Stimulated activated CD4-positive, alpha-beta T cell treated with anti-CD3 and anti-CD28 coated beads, Interleukin-2, amount 100 ng/mL, for 24 hours (primary cell): ENCODE measurements around the gene CHKA.

ENCODE experiments used
- DNase-seq, 2 donors: peaks; one replicate each; pipeline ENCODE4 v3.0.0-alpha.2; 2020

The CHKA gene

DNA sequence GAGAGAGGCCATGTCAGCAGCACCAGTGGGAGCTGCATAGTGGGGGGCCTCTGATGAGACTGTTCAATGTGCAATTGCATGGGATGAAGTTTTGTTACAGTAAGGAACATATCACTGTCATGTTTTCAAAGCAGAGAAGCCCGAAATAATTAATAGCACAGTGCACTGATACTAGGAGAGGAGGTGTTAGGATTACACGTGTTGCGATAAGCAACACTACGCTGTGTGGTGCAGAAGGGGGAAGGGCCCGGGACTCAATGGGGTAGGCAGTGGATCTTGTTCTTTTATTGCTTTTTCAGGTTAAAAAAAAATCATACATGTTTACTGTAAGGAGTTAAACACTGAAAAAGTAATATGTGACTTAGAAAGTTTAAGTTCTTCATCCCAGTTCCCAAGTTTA lies 53.2 kb downstream of the CHKA start:
- no peak for DNase-seq

DNA sequence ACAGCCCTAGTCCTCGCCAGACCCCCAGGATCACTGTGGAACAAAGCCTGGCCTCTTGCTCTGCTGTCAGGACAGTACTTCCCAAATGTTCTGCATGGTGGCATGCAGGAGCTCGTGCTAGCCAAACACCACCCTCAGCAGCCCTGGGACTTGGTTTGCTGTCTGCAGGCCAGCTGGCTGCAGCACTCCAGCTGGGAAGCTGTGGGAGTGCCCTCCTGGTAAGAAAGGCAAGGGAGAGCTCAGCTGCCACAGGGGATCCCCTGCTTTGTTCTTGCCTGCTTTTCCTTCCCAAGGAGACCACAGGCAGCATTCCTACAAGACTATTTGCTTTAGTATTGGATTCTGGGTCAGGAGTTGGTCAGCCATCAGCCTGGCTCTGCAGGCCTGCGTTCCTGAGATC lies 54.4 kb downstream of the CHKA start:
- DNase-seq = no peak

DNA sequence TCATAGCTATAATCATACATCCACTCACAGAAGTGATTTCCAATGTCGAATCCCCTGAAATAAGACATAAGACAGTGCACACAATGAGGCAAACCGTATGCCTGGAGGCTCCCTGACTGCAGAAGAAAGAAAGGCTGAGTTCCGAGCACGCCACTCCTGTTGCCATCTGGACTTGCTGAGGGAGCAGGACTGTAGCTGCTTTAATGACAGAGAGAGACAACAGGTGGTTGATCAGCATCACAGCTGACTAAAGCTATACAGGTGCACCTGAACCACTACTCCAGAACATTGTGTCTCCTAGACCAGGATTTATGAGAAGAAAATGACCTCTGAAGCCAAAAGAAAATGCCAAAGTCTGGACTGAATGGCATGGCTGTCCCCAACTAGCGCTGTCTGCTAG lies 55.3 kb downstream of the CHKA start:
- no peak for DNase-seq

DNA sequence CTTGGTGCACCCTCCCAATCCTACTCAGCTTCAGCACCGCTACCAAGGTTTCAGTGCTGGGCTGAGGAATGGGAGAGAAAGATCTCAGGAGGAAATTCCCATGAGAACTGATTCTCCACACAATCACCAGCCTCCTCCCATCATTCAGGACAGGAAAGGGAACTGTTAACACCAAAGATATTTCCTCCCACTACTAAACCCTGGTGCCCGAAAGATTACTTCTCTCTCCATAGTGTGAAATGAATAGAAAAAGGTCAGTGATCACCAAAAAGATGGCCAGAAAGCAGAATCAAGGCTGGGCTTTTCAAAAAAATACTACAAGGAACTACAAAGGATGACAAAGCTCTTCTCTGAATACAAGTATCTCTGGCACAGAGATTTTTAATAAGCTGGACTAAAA lies 56.3 kb downstream of the CHKA start:
- DNase-seq = no peak

DNA sequence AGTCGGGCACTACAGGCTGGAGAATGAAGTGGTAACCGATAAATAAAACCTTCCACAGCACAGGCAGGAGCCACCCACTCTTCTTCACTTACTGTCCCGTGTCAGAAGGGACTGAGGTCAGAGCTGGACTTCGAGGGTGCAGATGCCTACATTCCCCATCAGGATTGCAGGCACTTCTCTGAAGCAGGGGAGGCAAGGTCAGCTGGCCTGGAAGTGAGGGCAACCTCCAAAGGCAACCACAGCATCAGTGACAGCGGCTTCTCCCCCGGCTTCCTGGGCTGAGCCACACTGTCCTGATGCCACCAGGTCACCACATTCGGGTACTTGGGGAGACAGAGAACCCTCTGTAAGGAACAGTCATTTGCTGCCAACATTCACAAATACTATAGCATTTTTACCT lies 59.7 kb downstream of the CHKA start:
- DNase-seq = no peak

DNA sequence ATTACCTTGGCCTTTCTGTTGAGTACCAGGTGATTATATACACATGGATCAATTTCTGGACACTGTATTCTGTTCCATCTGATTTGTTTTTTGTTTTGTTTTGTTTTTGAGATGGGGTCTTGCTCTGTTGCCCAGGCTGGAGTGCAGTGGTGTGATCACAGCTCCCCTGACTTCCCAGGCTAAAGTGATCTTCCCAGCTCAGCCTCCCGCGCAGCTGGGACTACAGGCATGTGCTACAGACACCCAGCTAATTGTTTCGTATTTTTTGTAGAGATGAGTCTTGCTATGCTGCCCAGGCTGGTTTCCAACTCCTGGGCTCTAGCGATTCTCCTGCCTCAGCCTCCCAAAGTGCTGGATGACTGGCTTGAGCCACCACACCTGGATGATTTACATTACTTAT lies 63.4 kb downstream of the CHKA start:
- no peak for DNase-seq

DNA sequence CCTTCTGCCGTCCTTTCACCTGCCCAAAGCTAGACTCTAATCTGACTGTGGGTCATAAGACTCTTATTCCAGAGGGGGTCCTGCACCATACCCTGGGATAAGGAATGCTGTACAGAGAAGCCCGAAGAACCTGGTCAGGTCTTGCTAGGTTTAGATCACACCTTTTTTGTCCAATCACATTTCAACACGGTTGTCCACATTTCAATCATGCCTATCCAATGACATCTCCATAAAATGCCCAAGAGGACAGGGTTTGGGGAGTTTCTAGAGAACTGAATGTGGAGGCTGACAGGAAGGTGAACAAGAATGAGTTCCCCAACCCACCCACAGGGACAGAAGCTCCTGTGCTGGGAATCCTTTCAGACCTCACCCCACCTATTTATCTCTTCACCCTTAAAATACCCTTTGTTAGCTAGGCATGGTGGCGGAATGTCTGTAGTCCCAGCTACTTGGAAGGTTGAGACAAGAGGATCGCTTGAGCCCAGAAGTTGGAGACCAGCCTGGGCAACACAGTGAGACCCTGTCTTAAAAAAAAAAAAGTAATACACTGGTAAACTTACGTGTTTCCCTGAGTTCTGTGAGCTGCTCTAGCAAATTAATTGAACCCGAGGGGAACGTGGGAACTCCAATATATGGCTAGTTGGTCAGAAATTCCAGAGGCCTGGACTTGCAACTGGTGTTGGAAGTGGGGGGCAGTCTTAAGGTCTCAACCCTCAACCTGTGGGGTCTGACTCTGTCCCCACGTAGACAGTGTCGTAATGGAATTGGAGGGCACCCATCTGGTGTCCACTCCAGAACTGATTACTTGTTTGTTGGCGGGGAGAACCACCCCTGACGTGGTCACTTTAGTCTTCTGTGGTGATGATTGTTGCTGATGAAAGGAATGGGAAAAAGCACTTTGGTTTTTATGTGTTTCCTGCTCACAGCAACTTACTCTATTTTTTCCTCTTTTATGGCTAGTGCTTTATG lies 64.6 kb downstream of the CHKA start:
- no peak for DNase-seq

DNA sequence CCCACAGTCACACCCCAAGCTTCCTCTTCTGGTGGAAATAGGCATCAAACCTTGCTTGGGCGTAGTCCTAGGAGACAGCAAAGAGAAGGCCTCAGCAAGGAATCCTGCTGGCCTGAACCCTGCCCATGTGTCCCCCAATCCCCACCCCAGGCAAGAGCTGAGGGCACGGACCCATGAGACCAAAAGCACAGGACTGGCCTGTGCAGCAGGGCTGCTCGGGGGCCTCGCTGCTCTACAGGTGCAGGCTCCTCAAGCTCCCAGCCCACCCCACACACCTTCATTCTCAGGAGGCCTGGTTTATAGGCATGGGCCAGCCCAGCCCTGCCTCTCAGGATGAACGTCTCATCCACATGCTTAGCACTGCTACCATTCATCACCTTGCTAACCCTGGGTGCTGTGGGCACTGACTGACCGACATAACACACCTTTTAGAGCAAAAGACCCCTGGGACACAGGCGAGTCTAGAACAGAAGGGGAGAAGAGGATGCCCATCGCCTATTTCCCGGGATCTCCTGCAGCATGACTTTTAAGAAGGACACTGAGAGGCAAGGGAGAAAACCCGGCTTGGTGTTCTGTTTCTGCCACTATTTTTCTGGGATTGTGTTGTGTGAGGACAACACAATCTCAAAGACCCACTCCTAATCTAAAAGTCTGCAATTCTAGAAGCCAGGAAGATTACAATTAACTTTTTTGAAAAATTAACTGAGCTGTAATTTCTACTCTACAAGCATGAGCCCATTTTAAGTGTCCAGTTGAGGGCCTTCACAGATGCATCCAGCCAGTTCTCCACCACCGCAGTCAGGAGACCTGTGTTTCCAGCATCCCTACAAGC lies 67.0 kb downstream of the CHKA start:
- no peak for DNase-seq

DNA sequence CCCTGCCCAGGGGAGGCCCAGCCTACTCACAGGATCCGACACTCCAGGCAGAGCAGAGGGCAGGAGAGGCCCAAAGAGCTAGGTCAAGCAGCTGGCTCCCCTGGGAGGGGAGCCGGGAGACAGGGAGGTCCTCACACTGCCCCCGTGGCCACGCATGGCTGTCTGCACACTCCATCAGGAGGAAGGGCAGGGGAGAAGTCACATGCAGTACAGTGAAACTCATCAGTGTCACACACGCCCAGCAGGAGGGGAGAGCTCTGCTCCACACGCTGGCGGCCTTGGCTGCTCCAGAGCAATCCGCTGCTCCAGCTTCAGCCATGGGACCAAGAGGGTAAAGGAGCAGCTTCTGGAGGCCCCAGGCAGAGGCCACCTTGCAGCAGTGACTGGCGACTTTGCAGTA lies 68.1 kb downstream of the CHKA start:
- DNase-seq = no peak

DNA sequence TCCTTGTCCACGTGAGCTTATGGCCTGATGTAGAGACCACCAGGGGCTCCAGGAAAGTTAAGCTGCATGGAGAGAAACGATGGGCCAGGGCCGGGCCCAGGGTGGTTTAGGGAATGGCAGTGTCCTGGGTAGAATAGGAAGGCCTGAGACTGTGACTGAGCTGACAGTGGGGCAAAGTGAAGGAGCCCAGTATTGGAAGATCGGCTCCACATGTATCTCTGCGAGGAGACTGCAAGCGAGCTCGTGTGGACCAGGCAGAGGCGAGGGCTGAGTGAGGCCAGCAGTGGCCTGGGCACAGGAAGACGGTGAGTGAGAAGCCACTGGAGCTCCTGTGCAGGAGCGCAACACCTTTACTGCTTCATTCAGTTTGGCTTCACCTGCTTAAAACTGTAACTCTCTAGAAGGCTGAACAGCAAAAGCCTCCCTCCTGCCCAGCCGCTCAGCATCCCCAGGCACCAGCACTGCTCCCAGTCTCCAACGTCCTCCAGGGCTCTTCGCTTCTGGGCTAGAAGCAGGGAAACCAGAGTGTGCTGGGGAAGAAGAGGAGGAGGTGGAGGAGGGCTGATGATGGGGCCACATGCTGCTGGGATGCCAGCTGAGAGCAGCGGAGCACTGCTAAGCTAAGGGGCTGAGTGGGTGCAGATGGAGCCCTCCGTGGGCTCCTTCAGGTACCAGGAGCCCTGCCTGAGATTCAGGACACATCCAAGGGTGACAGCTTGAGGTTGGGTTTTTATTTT lies 68.9 kb downstream of the CHKA start:
- DNase-seq = no peak

DNA sequence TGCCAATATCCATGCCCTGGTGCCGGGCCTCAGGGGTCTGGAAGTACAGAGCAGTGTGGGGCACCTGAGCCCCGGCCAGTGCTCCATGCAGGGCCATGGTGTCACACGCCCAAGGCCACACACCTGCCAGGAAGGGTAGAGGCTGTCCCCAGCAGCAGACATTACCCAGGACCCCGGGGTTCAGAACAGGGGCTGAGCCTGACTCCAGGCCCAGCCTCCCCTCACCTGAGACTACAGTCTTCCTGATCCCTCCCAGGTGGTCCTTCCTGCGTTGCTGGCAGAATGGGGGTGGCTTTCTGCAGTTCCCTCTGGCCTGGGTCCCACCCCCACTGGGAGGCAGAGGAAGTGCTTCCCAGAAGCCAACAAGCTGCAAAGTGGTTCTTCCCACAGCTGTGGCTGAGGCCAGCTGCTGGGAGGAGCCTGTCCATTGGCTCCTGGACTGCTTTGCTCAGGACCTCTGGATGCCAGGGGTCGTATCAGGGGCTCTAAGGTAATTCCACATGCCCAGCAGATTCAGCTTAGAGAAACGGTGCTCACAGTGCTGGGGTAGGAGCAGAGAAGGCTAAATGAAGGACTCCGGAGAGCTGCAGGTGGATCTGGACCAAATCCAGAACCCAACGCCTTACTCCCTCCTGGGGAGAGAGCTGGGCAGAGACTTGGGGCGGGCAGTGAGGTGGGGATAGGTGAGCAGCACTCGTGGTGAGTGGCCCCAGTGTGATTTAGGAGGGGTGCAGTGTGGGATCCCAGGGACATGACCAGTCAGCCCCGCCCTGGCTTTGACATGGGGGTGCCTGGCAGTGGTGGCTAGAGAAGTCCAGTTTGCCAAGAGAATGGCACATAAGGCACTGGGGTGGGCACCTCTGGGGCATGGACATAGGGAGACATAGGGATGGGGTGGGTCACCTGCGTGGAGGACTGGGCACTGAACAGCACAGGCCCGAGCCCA lies 69.7 kb downstream of the CHKA start:
- DNase-seq = no peak

DNA sequence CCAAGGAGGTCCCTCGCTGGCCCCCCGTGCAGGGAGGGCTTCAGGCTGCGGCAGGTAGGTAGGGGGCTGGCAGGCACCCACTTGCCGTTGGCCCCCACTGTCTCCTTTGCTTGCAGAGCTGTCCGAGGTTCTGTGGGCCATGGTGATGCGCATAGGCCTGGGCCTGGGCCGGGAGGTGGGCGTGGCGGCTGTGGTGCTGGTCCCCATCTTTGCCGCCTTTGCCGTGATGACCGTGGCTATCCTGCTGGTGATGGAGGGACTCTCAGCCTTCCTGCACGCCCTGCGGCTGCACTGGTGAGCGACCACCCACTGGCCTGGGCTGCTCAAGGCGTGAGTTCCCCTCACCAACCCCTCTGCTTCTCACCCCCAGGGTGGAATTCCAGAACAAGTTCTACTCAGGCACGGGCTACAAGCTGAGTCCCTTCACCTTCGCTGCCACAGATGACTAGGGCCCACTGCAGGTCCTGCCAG lies 70.8 kb downstream of the CHKA start:
- DNase-seq = no peak

DNA sequence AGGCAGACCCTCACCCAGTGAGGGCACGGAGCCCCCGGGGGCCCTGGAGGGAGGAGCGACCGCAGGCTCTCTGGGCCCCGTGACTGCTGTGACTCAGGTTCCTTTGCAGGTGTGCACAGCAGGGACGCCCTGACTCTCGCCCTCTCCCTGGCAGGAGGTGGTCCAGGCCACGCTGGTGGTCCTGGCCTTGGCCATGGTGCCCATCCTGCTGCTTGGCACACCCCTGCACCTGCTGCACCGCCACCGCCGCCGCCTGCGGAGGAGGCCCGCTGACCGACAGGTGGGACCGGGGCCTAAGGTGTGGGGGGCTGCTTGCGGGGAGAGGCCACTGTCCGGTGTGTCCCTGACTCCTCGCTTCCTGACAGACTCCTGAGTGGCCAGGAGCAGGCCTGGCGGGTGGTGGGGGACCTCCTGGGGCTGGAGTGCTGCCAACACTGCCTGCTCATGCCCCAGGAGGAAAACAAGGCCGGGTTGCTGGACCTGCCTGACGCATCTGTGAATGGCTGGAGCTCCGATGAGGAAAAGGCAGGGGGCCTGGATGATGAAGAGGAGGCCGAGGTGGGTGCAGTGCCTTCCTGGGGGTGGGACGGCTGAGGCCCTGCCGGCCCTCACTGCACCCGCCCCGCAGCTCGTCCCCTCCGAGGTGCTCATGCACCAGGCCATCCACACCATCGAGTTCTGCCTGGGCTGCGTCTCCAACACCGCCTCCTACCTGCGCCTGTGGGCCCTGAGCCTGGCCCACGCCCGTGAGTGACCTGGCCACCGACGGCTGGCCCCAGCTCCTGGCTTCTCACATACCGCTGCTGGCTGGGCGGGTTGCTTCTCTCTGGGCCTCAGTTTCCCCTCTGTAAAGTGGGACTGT lies 71.4 kb downstream of the CHKA start:
- no peak for DNase-seq

DNA sequence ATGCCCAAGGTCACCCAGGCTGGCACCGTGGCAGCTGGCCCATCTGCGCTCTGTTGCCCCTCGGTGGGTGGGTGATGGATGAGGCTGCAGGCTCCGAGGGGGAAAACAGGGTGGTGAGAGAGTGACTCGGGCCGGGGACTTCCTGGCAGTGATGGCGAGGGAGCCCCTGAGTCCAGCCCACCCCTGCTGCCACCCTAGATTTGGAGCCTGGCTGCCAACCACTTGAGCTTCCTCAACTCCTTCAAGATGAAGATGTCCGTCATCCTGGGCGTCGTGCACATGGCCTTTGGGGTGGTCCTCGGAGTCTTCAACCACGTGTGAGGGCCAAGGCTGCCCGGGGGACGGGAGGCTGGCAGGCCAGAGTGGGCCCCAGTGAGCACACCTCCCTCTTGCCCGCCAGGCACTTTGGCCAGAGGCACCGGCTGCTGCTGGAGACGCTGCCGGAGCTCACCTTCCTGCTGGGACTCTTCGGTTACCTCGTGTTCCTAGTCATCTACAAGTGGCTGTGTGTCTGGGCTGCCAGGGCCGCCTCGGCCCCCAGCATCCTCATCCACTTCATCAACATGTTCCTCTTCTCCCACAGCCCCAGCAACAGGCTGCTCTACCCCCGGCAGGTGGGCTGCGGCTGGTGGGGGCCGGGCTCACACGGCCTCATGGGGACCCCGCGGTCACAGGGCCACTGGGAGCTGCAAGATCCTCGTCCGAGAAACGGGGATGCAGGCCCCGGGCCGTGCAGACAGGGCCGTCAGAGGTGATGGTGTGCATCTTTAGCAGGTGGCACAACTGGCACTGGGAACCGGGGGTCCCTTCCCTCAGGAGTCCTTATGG lies 72.3 kb downstream of the CHKA start:
- DNase-seq = no peak

DNA sequence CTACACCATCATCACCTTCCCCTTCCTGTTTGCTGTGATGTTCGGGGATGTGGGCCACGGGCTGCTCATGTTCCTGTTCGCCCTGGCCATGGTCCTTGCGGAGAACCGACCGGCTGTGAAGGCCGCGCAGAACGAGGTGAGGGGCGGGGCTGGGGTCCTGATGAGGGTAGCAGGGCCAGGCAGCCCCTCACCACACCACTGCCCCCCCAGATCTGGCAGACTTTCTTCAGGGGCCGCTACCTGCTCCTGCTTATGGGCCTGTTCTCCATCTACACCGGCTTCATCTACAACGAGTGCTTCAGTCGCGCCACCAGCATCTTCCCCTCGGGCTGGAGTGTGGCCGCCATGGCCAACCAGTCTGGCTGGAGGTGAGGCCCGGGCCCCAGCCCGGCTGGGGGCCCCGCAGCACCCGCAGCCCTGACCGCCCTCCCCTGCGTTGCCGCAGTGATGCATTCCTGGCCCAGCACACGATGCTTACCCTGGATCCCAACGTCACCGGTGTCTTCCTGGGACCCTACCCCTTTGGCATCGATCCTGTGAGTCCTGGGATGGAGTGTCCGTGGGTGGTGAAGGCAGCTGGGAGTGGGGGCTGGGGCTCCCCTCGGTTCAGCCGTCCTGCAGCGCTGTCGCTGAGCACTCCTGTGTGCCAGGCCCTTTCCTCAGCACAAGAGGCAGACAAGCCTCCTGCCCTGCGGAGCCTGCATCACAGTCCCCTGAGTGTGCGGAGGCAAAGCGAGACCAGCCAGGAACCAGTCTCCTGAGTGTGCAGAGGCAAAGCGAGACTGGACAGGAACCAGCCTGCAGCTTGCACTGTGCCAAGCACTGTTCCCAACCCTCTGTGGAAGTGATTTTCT lies 73.5 kb downstream of the CHKA start:
- DNase-seq = no peak

DNA sequence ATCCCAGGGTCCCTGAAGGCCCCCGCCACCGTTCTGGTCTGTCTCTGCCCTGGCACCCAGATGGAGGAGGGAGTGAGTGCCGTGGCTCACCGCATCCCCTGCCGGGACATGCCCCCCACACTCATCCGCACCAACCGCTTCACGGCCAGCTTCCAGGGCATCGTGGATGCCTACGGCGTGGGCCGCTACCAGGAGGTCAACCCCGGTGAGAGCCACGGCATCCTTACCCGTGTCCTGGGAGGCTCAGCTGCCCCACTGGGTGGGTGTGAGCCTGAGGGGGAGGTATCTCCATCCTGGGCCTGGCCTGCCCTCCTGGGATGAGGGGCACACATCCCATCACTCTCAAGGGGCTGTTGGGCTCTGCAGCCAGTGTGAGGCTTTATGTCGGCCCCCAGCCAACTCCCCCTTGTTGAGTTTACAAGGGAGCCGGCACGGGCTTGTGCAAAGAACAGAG lies 76.3 kb downstream of the CHKA start:
- no peak for DNase-seq

DNA sequence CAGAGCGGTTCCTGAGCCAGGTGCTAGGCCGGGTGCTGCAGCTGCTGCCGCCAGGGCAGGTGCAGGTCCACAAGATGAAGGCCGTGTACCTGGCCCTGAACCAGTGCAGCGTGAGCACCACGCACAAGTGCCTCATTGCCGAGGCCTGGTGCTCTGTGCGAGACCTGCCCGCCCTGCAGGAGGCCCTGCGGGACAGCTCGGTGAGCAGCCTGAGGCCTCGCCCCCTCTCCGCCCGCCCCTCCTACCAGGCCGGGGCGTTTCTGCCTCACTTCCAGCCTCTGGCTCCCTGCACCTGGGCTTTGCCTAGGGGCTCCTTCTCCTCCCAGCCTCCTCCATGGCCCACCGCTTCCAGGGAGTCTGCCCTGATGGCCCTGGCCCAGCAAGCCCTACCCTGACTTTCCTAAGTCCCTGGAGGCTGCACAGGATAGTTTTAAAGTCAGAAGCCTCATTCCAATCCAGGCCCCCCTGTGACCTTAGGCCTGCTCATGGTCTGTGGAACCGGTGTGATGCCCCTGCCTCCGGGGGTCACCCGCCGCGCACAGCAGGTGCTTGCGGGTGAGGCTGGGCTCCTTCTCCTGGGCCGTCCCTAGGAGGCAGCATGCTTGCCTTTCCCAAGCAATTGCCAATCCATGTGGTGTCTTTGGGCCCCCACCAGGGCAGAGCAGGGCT lies 76.9 kb downstream of the CHKA start:
- no peak for DNase-seq
